Astrocyte (in vitro differentiated cells and primary cell): Measurements from ENCODE around the gene RAD51B.

ENCODE experiments used
- EZH2 ChIP-seq: IDR thresholded peaks from 2 replicates; pipeline ENCODE4 v1.6.1; 2012; ENCODE audit warnings: mild to moderate bottlenecking, low read length, inconsistent platforms; ENCODE audit not compliant: insufficient read depth
- TF ChIP-seq, protein P1 (sequence below): IDR thresholded peaks from 2 replicates; pipeline ENCODE4 v1.5.1; 2011; ENCODE audit warnings: low read depth, mild to moderate bottlenecking, inconsistent platforms, low read length, moderate library complexity; ENCODE audit not compliant: insufficient read depth

DNA sequence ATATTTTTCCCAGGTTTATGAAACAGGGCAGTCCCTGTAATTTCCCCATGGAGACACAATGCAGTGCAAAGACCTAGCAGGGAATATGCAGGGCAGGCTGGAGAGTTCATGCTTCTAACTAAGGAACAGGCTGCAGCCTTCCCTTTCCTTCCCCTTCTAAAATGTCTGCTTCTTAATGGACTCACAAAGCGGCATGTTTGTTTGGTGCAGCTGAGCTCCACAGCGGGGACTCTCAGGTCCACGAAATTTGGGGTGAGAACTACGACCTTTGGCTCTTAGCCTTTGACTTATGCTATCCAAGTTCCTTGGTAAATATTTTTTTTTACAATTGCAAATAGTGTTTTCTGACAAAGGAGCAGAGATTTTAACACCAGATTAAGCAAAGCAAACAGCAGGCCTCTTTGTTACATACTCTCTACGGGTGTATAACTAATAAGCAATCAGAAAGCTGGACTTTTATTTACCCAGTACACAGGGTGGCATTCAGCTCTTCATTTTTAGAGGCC lies 649.7 kb downstream of the RAD51B start:
- TF ChIP-seq, protein P1, sequence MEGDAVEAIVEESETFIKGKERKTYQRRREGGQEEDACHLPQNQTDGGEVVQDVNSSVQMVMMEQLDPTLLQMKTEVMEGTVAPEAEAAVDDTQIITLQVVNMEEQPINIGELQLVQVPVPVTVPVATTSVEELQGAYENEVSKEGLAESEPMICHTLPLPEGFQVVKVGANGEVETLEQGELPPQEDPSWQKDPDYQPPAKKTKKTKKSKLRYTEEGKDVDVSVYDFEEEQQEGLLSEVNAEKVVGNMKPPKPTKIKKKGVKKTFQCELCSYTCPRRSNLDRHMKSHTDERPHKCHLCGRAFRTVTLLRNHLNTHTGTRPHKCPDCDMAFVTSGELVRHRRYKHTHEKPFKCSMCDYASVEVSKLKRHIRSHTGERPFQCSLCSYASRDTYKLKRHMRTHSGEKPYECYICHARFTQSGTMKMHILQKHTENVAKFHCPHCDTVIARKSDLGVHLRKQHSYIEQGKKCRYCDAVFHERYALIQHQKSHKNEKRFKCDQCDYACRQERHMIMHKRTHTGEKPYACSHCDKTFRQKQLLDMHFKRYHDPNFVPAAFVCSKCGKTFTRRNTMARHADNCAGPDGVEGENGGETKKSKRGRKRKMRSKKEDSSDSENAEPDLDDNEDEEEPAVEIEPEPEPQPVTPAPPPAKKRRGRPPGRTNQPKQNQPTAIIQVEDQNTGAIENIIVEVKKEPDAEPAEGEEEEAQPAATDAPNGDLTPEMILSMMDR: no peak
- TF ChIP-seq EZH2: no peak
